HG03565 (cell line): ENCODE results near the gene SLC25A21.

Experiments used
- ATAC-seq: cut with Tn5 transposase; IDR thresholded peaks from one replicate; pipeline ENCODE4 v1.9.1; 2021; ENCODE audit warnings: mild to moderate bottlenecking, moderate library complexity; ENCODE audit not compliant: unreplicated experiment

Gene SLC25A21

DNA sequence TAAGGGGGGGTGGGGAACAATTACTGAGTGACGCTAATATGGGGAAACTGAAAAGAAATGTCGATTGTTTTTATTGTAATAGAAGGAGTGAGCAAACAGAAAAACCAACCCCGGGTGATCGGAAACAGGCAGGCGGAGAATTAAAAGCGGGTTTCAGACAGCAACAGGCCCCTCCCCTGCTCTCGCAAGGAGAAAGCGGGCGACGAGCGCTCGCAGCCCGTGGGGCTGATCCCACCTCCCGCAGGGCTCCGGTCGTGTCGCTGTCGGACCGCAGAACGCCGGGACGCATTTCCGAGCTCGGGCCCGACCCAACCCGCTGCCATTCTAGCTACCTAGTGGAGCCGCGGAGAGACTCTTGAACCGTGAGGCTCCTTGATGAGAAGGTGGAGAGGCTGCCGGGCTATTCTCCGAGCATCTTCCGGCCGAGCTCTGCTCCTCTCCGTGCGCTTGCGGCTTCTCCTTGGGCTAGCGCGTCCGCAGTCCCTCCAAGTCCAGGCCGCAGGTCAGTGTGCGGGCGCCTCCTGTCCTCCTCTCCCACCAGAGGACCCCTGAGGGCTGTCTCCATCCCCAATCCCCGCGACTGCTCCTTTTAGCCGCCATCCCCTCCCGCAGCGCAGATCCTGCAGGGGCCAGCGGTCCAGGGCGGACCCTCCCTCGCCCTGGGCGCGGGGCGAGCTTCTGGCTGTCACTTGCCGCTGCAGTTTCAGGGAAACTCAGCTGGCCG lies 514.8 kb downstream of the SLC25A21 start:
- no peak for ATAC-seq

DNA sequence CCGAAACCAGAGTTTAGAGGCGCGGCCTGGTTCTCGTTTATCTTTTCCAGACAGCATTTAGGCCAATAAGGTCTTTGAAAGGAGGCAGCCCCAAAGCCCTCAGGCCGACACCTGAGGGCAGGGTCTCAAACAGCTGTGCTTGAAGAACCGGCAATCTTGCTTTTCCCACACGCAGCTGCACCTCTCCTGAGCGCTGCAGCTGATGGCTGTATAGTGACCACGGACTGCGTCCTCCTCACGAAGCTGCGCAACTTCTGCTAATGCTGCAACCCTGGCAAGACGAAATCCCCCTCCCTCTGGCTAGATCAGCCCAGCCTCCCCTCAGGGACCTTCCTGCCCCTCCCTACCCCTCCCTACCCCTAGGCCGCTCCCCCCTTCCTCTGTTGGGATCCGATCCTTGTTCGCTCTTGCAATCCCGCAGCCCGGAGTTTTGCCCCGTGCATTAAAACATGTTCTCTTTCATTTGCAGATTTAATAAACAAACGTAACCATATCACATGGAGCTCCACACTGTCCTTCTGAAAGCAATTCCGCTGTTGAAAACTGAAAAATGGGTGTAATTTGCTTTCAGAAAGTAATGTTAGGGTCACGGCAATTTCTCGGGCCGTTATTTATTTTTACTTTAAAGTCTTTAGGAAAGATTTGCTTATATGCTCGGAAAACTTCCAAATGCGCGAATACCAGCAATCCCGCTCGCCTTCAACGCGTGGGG lies 515.6 kb downstream of the SLC25A21 start:
- no peak for ATAC-seq

DNA sequence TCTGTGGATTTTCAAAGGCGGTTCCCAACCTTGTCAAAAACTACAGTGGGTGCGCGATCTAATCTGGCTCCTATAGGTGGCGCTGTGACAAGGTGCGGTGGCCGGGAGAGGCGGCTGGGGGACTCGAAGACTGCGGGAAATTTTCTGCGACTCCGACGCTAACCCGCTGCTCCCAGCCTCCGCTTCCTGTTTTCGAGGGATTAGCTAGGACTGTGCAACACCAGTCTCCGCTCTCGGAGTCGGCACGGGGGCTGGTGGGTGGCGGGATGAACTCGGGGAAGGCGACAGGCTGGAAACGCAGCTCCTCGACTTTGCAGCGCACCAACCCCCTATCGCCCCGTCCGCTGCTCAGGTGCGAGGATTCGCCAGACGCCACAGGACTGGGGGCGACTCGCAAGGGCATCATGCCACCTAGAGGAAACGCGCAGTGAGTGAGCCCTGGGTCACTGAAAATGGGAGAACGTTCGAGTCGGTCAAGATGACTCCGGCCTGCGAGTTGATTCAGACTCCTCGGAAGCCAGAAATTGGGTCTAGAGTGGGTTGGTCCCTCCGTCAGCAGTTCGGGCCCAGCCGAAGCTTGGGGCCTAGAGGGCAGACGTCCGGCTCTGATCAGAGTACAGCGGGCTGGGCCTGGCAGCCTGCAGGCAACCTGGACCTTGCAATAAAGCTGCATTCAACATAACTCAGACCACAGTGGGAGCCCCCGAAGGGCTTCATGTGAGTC lies 516.3 kb downstream of the SLC25A21 start:
- no peak for ATAC-seq

DNA sequence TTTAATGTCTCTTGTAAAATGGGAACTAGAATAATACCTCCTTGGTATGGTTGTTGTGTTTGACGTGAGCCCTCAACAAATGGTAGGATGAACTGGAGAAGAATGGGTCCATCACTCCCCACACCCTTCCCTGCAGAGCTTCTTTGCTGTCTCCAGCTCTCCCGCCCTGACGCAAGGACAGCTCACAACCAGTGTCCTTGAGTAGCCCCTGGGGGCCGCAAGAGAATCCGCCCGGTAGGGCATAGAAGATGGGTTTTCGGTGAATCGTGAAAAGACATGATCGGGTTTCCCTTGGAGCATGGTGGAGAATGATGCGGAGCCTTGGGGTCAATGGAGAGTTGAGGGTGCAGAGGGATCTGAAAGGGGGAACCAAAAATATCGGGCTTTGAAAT lies 516.8 kb downstream of the SLC25A21 start:
- ATAC-seq = no peak

DNA sequence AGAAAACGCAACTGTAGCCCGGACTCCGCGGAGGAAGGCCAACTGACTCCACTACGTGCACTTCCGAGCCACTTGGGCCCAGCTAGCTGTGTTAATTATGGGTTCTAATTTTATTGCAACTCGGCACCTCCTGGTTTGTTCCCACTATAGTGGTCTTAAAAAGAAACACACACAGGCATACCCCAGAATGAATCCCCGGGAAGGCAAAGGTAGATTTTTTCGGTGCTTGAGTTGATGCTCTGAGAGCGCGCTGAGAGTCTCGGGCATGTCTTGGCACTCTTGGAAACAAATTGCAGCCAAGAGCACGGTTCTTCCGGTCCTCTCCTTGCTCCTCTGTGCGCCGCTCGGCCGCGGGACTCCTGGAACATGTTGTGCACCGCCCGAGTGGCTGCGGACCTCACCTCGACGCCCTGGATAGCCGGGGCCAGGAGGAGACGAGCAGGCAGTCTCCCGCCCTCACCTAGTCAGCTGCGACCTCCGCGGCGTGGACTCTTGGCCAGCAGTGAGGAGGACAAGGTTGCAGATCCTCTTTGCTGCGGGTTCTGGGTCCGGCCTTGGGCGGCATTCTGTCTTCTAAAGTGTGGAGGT lies 517.5 kb downstream of the SLC25A21 start:
- no peak for ATAC-seq

- ATAC-seq = no peak
Measured at GRCh38 chr14:36653962-36654793, 518.2 kb downstream of the SLC25A21 start.

DNA sequence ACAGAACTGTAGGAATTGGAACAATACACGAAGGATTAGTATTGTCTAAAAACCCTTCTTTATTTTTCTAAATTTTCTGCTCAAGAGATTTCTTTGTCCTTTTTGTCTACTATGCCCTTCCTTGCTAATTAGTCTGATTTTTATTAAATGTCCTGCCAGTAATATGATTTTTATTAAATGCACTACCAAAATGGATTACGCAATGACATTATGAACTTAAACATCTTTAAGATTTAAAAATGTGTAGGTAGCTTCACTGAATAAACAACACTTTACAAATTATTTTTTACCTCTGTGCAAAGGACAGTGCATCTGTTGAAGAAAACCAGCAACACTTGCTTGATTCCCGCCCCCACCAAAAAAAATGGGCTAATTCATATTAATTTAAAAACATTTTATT lies 519.0 kb downstream of the SLC25A21 start:
- ATAC-seq = no peak

DNA sequence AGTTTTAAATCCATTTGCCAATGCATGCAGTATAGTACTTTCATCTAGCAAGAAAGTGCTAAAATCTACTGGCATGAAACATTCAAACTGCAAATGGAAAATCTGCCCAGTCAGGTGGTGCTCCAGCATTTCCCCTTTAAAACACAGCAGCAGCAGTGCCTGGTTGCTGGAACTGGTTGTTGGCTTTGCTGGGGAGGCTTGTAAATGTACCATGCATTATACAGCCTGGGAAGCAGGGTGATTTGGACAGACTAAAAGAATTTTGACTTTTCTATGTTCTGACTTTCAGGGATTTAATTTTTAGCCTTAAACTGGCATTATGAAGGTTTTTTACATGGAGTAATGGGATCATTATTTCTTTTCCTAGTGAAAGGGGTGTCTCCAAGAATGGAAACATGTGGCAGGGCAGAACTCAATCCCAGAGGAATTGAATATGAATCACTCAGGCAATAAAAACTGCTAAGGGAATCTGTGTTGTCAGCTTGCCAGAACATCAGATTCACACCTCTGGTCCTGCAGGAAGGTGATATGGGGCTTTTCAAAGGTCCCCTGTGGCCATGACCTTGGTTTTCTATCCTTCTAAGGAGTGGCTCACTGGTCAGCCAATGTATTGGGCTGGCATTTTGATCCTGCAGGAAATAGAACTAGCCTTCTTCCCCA lies 519.7 kb downstream of the SLC25A21 start:
- ATAC-seq = no peak

DNA sequence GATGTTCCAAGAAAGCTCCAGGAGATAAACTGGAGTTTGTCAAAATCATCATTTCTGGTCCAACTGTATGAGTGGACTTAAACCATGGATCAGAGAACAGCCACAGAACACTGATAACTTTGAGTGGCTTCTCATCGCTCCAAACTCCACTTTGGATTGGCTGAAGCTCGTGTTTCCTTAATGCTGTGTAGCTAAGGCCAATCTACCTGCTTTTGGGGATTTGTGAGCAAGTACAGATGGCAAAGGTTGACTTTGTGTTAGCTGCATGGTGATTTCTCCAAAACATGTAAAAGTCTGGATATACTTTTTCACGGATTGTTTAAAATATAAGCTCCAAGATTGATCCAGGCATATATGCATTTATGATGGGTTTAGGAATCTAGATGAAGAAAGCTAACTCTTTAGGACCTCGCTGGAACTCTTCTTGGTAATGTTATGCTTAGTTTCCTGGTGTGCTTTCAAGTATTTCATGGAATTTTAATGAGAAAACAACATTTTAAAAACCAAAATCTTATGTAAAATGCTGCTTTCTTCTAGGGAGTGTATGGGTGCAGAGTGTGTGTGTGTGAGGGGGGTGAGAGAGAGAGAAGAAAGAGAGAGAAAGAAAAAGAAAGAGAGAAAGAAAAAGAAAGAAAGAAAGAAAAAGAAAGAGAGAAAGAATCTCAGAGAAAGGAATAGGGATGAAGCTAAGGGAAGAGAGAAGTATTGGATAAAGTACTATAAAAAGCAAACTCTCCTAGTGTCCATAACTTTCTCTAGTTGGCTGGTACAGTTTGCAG lies 522.3 kb downstream of the SLC25A21 start:
- no peak for ATAC-seq

DNA sequence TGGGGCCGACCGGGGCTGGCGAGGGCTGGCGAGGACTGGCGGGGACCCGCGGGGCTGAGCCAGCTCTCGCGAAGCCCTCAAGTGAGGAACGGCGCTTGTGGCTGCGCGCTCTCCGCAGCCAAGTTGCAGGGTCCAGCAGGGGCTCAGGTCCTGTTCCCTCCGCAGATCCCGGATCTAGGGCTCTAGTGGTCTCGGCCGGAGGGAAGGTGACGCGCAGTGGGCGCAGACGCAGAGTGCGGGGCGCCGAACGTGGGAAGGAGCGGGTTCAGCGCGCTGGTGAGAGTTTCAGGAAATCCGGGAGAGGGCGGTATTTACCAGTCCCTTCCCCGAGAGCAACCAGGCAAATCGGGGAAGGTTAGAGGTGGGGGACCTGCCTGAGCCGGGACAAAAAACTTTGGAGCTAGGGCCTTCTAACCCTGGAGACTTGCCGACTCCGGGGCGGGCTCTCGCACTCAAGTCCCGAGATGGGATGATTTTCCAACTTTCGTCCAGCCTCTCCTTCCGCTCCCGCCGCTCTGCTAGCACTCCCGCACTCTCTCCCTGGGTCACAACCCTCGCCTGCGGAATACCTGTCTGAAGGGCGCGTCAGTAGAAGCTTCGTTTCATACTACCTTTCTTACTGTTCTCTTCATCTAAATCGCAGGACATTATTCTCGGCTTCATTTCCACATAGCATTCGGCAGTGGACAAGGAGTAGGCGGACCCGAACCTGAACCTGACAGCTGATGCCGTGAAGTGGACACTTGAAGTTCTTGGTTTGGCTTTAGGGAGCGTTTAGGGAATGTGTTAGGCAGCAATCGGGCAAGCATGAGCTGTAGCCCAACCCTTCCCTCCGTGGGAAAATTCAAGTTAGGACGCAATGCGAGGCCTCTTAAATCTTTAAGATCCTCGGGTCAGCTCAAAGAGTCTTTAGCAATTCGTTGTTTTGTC lies 524.3 kb downstream of the SLC25A21 start:
- ATAC-seq = no peak

DNA sequence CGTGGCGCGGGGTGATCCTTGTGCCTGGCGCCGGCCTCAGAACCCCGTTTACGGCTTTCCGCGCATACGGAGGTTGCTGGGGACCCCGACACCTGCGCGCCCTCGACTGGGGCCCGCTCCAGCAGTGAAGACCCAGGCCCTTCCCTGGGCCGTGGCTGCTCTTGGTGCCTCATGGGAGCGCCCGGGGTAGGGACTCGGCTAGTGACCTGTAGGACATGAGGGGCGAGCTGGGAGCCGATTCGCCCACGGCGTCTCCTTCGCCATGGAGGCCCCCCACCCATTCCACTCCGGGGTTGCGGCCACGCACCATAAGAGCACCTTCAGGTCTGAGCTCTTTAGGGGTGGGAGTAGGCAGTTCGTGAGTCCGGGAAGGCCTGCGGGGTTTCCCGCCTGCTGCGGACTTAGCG lies 525.0 kb downstream of the SLC25A21 start:
- no peak for ATAC-seq

GRCh38 chr14:36646664-36647416 lies 525.6 kb downstream of the SLC25A21 start:
- ATAC-seq = no peak

DNA sequence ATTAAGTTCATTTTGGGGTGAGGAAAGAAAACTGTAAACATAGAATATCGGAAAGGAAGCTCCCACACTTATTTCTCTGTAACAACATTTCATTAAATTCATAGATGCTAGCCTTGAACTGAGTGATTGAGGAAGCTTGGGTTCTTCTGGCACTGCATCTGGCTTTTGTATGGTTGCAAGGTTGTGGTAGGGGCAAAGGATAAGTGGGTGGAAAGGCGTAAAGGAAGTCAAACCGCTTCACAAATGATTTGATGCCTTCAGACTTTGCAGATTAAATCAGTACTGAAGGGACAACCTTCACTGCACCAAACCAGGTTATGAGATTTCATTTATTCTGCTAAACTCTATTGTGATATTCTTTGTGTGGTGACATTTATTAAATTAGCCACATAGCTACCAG lies 538.8 kb downstream of the SLC25A21 start:
- no peak for ATAC-seq
